ENCODE data around the gene SENP1.

GRCh38 chr12:48015129-48015528 is 90.8 kb downstream of the SENP1 start:
- TF ChIP-seq POLR2AphosphoS5 (IDR thresholded peaks at IDR 0.05; ENCODE audit: borderline replicate concordance, low read depth, low read length) (no peak), EZH2 (IDR thresholded peaks at IDR 0.05) (no peak), FOXP2 (optimal IDR thresholded peaks at IDR 0.05; ENCODE audit: control extremely low read depth, extremely low read length, insufficient read depth) (no peak)

Measured in SK-N-MC (cell line).